Fibroblast of lung (primary cell): Measurements from ENCODE around the gene ENDOD1. TPM values are rescaled to one million over a fixed set of nuclear protein-coding genes. Genes with fewer than 3 reads are reported as not detected.
"Not testable (repeated sequence)": the region's sequence is repeated elsewhere in the genome, so short reads cannot be mapped to it uniquely, and the experiment has no call there.

Source experiments
- DNase-seq, 2 donors: peaks; one replicate each; pipeline versions ENCODE4 v3.0.0 to v3.0.0-alpha.2; 2010; ENCODE audit warnings: low read depth in 2 of 2
- H2AFZ ChIP-seq: 2 replicates; pipeline ENCODE4 v1.5.1; 2012; ENCODE audit warnings: low read length, control low read depth, inconsistent platforms
- H3K27ac ChIP-seq: 2 replicates; pipeline ENCODE4 v1.5.1; 2011; ENCODE audit warnings: low read length, control low read depth; ENCODE audit not compliant: insufficient read depth
- H3K27me3 ChIP-seq: 2 replicates; pipeline ENCODE4 v1.5.1; 2011; ENCODE audit warnings: mild to moderate bottlenecking, low read length; ENCODE audit not compliant: control insufficient read depth, insufficient read depth
- H3K36me3 ChIP-seq: 2 replicates; pipeline ENCODE4 v1.5.1; 2011; ENCODE audit warnings: low read length; ENCODE audit not compliant: control insufficient read depth, insufficient read depth
- H3K4me1 ChIP-seq: 2 replicates; pipeline ENCODE4 v1.5.1; 2011; ENCODE audit warnings: low read length; ENCODE audit not compliant: control insufficient read depth, insufficient read depth; ENCODE audit errors: extremely low read depth
- H3K4me2 ChIP-seq: 2 replicates; pipeline ENCODE4 v1.5.1; 2011; ENCODE audit warnings: low read length, control low read depth; ENCODE audit not compliant: insufficient read depth; ENCODE audit errors: extremely low read depth
- H3K4me3 ChIP-seq, 4 experiments: fragments of 200-600 bp in 1 of 4; sonication (generic) in 1 of 4; replicated peaks in 1 of 4; 2 replicates each; pipeline ENCODE4 v1.5.1; 2011 to 2016; ENCODE audit warnings: low read length in 4 of 4, low read depth in 3 of 4, mild to moderate bottlenecking in 3 of 4, control low read depth in 2 of 4, inconsistent platforms in 1 of 4, mixed read lengths in 1 of 4; ENCODE audit not compliant: insufficient read depth in 1 of 4; ENCODE audit errors: control extremely low read depth in 1 of 4
- H3K79me2 ChIP-seq: 2 replicates; pipeline ENCODE4 v1.5.1; 2012; ENCODE audit warnings: mild to moderate bottlenecking, low read length, inconsistent platforms; ENCODE audit not compliant: control insufficient read depth, insufficient read depth
- H3K9ac ChIP-seq: 2 replicates; pipeline ENCODE4 v1.5.1; 2011; ENCODE audit warnings: mild to moderate bottlenecking, low read length, control low read depth; ENCODE audit not compliant: insufficient read depth
- H3K9me3 ChIP-seq: 2 replicates; pipeline ENCODE4 v1.5.1; 2012; ENCODE audit warnings: low read depth, low read length; ENCODE audit not compliant: control insufficient read depth, insufficient read depth
- H4K20me1 ChIP-seq: 2 replicates; pipeline ENCODE4 v1.5.1; 2011; ENCODE audit warnings: low read length; ENCODE audit not compliant: control insufficient read depth, insufficient read depth; ENCODE audit errors: extremely low read depth
- CTCF ChIP-seq, 2 donors: IDR thresholded peaks in 1 of 2; conservative IDR thresholded peaks in 1 of 2; 1 replicate in 1 of 2; 2 replicates in 1 of 2; pipeline ENCODE4 v1.5.1; 2011 to 2012; ENCODE audit warnings: low read length in 2 of 2, control low read depth in 1 of 2, inconsistent platforms in 1 of 2, low read depth in 1 of 2, mild to moderate bottlenecking in 1 of 2
- EZH2 ChIP-seq: IDR thresholded peaks from 2 replicates; pipeline ENCODE4 v1.5.1; 2012; ENCODE audit warnings: low read length, control low read depth, mild to moderate bottlenecking; ENCODE audit errors: missing control alignments
- polyA plus RNA-seq, 2 donors: library from polyadenylated mRNA; depleted of rRNA in 1 of 2; stranded (reverse) in 1 of 2; unstranded in 1 of 2; fragments of >200 nt; gene quantifications; 2 replicates each; pipeline ENCODE4 v1.2.1, GENCODE V29; 2011 to 2012; ENCODE audit warnings: missing spikeins in 1 of 2
- total RNA-seq: library from RNA; depleted of rRNA; stranded (reverse); fragments of >200 nt; gene quantifications from 2 replicates; pipeline ENCODE4 v1.2.1, GENCODE V29; 2014

Gene ENDOD1
- total and polyA plus RNA-seq, 2 donors (not counting 1 experiment from before 2014, with no cell fraction given): 33.4 to 50.8 TPM

GRCh38 chr11:95042906-95043305 lies 46.7 kb upstream of the ENDOD1 start:
- Histone ChIP-seq H3K79me2 (no peaks in the 10 kb centered on the region), H3K9me3 (no peaks in the 10 kb centered on the region), H3K36me3 (no peaks in the 10 kb centered on the region), H3K27ac (no peak overlapping the region), H3K4me3 (no peak overlapping the region), H3K4me2 (no peak overlapping the region), H4K20me1 (no peaks in the 10 kb centered on the region), H2AFZ (no peak overlapping the region), H3K9ac (no peak overlapping the region), H3K27me3 (peaks cover 23% of the 10 kb centered on the region), H3K4me1 (no peaks in the 10 kb centered on the region)
- no peak for DNase-seq
- TF ChIP-seq CTCF (conservative IDR thresholded peaks at IDR 0.05 in 1 of 2, IDR thresholded peaks at IDR 0.05 in 1 of 2; ENCODE audit: low read depth in 1 of 2, low read length in 2 of 2) (no peak), EZH2 (no peak)

GRCh38 chr11:95044010-95044409 lies 45.6 kb upstream of the ENDOD1 start:
- no peak overlapping the region for H3K9ac ChIP-seq
- DNase-seq: no peak
- no peaks in the 10 kb centered on the region for H3K36me3 ChIP-seq
- H4K20me1 ChIP-seq: no peaks in the 10 kb centered on the region
- H3K27me3 ChIP-seq: peaks cover 24% of the 10 kb centered on the region
- TF ChIP-seq CTCF (conservative IDR thresholded peaks at IDR 0.05 in 1 of 2, IDR thresholded peaks at IDR 0.05 in 1 of 2; ENCODE audit: low read depth in 1 of 2, low read length in 2 of 2): no peak
- no peak for TF ChIP-seq EZH2
- no peaks in the 10 kb centered on the region for H3K79me2 ChIP-seq
- H3K4me3 ChIP-seq: no peak overlapping the region
- no peaks in the 10 kb centered on the region for H3K9me3 ChIP-seq
- no peaks in the 10 kb centered on the region for H3K4me1 ChIP-seq
- H2AFZ ChIP-seq: no peak overlapping the region
- no peak overlapping the region for H3K27ac ChIP-seq
- no peak overlapping the region for H3K4me2 ChIP-seq

- no peak overlapping the region for H3K9ac ChIP-seq
- no peak overlapping the region for H2AFZ ChIP-seq
- no peak for DNase-seq
- no peaks in the 10 kb centered on the region for H3K9me3 ChIP-seq
- no peak overlapping the region for H3K4me2 ChIP-seq
- TF ChIP-seq CTCF (conservative IDR thresholded peaks at IDR 0.05 in 1 of 2, IDR thresholded peaks at IDR 0.05 in 1 of 2; ENCODE audit: low read depth in 1 of 2, low read length in 2 of 2) (no peak), EZH2 (no peak)
- no peak overlapping the region for H3K4me3 ChIP-seq
- H3K4me1 ChIP-seq: no peaks in the 10 kb centered on the region
- H4K20me1 ChIP-seq: no peaks in the 10 kb centered on the region
- H3K27me3 ChIP-seq: peaks cover 24% of the 10 kb centered on the region
- H3K27ac ChIP-seq: no peak overlapping the region
- no peaks in the 10 kb centered on the region for H3K36me3 ChIP-seq
- no peaks in the 10 kb centered on the region for H3K79me2 ChIP-seq
Observed at GRCh38 chr11:95045812-95046211, 43.8 kb upstream of the ENDOD1 start.

- not testable (repeated sequence) for H3K4me2 ChIP-seq, H3K9me3 ChIP-seq, H3K4me1 ChIP-seq, H3K4me3 ChIP-seq, H3K27ac ChIP-seq, DNase-seq, H2AFZ ChIP-seq, H3K79me2 ChIP-seq, H4K20me1 ChIP-seq, H3K9ac ChIP-seq, H3K36me3 ChIP-seq
- H3K27me3 ChIP-seq: peaks cover 16% of the 10 kb centered on the region
Observed at GRCh38 chr11:95049122-95049521, 40.5 kb upstream of the ENDOD1 start, which contains the start of gene KDM4F. KDM4F (plus strand) TSS chr11:95049422.
